GM23338 (cell line): ENCODE data around the gene OTOA. TPM values are rescaled to one million over a fixed set of nuclear protein-coding genes. Genes with fewer than 3 reads are reported as not detected.

Experiments
- ATAC-seq: fragments of 200-7000 bp; cut with Tn5 transposase; 3 replicates; pipeline ENCODE4 v1.9.1; 2020
- DNase-seq: peaks from one replicate; pipeline ENCODE4 v3.0.0-alpha.2; 2015; ENCODE audit warnings: low spot score
- H2AFZ ChIP-seq: fragments of 200-600 bp; sonication (generic); 2 replicates; pipeline ENCODE4 v1.8.0; 2016; ENCODE audit warnings: antibody characterized with exemption, mild to moderate bottlenecking, moderate library complexity
- H3F3A ChIP-seq: fragments of 200-600 bp; sonication (generic); replicated peaks from 2 replicates; pipeline ENCODE4 v1.8.0; 2017; ENCODE audit warnings: antibody characterized with exemption, mixed run types, low read depth
- H3K27ac ChIP-seq: fragments of 200-600 bp; sonication (generic); 2 replicates; pipeline ENCODE4 v1.6.1; 2016; ENCODE audit warnings: low read depth
- H3K27me3 ChIP-seq: fragments of 200-600 bp; sonication (generic); 2 replicates; pipeline ENCODE4 v1.8.0; 2016; ENCODE audit warnings: mild to moderate bottlenecking, mixed run types, moderate library complexity; ENCODE audit not compliant: insufficient read depth
- H3K36me3 ChIP-seq: fragments of 200-600 bp; sonication (generic); 2 replicates; pipeline ENCODE4 v1.8.0; 2016; ENCODE audit warnings: mild to moderate bottlenecking; ENCODE audit not compliant: insufficient read depth
- H3K4me1 ChIP-seq: fragments of 200-600 bp; sonication (generic); 2 replicates; pipeline ENCODE4 v1.8.0; 2016; ENCODE audit warnings: mild to moderate bottlenecking, moderate library complexity; ENCODE audit not compliant: insufficient read depth
- H3K4me2 ChIP-seq: fragments of 200-600 bp; sonication (generic); 2 replicates; pipeline ENCODE4 v1.7.1; 2017; ENCODE audit warnings: mixed run types
- H3K4me3 ChIP-seq: fragments of 200-600 bp; sonication (generic); 2 replicates; pipeline ENCODE4 v1.6.1; 2016; ENCODE audit warnings: mixed run types
- H3K79me2 ChIP-seq: fragments of 200-600 bp; sonication (generic); replicated peaks from 2 replicates; pipeline ENCODE4 v1.8.0; 2017; ENCODE audit warnings: mild to moderate bottlenecking; ENCODE audit not compliant: insufficient read depth
- H3K9me2 ChIP-seq: fragments of 200-600 bp; sonication (generic); 2 replicates; pipeline ENCODE4 v1.8.0; 2017; ENCODE audit not compliant: insufficient read depth
- H4K20me1 ChIP-seq: fragments of 200-600 bp; sonication (generic); replicated peaks from 2 replicates; pipeline ENCODE4 v1.8.0; 2017; ENCODE audit warnings: mild to moderate bottlenecking; ENCODE audit not compliant: insufficient read depth
- H3K27ac Mint-ChIP-seq: 2 replicates; pipeline ENCODE4 v1.8.0; 2020; ENCODE audit warnings: inconsistent platforms, mild to moderate bottlenecking, moderate library complexity, mixed read lengths
- H3K27me3 Mint-ChIP-seq: 3 replicates; pipeline ENCODE4 v1.8.0; 2022; ENCODE audit warnings: low read depth, mild to moderate bottlenecking, moderate library complexity, mixed read lengths, inconsistent platforms; ENCODE audit not compliant: insufficient read depth, poor library complexity
- H3K36me3 Mint-ChIP-seq: 3 replicates; pipeline ENCODE4 v1.8.0; 2021; ENCODE audit warnings: low read depth, mild to moderate bottlenecking, inconsistent platforms, moderate library complexity, mixed read lengths
- H3K4me1 Mint-ChIP-seq: 3 replicates; pipeline ENCODE4 v1.8.0; 2020; ENCODE audit warnings: mild to moderate bottlenecking, inconsistent platforms, mixed read lengths
- H3K4me3 Mint-ChIP-seq: 3 replicates; pipeline ENCODE4 v1.8.0; 2021; ENCODE audit warnings: moderate library complexity, mild to moderate bottlenecking, inconsistent platforms, mixed read lengths
- H3K9me3 Mint-ChIP-seq: 3 replicates; pipeline ENCODE4 v1.8.0; 2020; ENCODE audit warnings: moderate library complexity, mild to moderate bottlenecking, inconsistent platforms, mixed read lengths
- CREB1 ChIP-seq: fragments of 250-450 bp; sonication (Bioruptor Pico); IDR thresholded peaks from 2 replicates; pipeline ENCODE4 v1.5.0; 2020; ENCODE audit warnings: low read depth, mild to moderate bottlenecking, moderate library complexity
- EZH2 ChIP-seq: fragments of 200-600 bp; sonication (generic); IDR thresholded peaks from one replicate; pipeline ENCODE4 v1.8.0; 2017; ENCODE audit warnings: antibody characterized with exemption, mild to moderate bottlenecking, low read depth; ENCODE audit not compliant: unreplicated experiment
- EZH2phosphoT487 ChIP-seq: fragments of 200-600 bp; sonication (generic); IDR thresholded peaks from one replicate; pipeline ENCODE4 v1.8.1; 2018; ENCODE audit warnings: antibody characterized with exemption; ENCODE audit not compliant: unreplicated experiment
- JUNB ChIP-seq: IDR thresholded peaks from one replicate; pipeline ENCODE4 v1.6.1; 2016; ENCODE audit warnings: antibody characterized with exemption; ENCODE audit not compliant: unreplicated experiment
- NANOG ChIP-seq: IDR thresholded peaks from 2 replicates; pipeline ENCODE4 v1.6.1; 2016; ENCODE audit warnings: antibody characterized with exemption, borderline replicate concordance
- POLR2AphosphoS5 ChIP-seq: IDR thresholded peaks from 2 replicates; pipeline ENCODE4 v1.6.1; 2016; ENCODE audit warnings: antibody characterized with exemption, low read depth
- STAT1 ChIP-seq: IDR thresholded peaks from one replicate; pipeline ENCODE4 v1.6.1; 2016; ENCODE audit warnings: antibody characterized with exemption; ENCODE audit not compliant: unreplicated experiment
- ZNF114 ChIP-seq: fragments of 250-450 bp; sonication (Bioruptor Pico); IDR thresholded peaks from 2 replicates; pipeline ENCODE4 v1.5.0; 2020; ENCODE audit warnings: mild to moderate bottlenecking, moderate library complexity
- ZNF331 ChIP-seq: fragments of 250-450 bp; sonication (Bioruptor Pico); IDR thresholded peaks from 2 replicates; pipeline ENCODE4 v1.5.0; 2020; ENCODE audit warnings: low read depth, mild to moderate bottlenecking, moderate library complexity
- polyA plus RNA-seq: library from polyadenylated mRNA; unstranded; fragments of >200 nt; fragmentation: Nextera tagmentation; extraction: Ambion mirVana; gene quantifications from 2 replicates; pipeline ENCODE4 v1.2.1, GENCODE V29; 2016
- total RNA-seq: library from RNA; depleted of rRNA; stranded (reverse); fragments of >200 nt; shearing (Covaris generic); gene quantifications from 2 replicates; pipeline ENCODE4 v1.2.3, GENCODE V29; 2014
- TF ChIP-seq, protein P1 (sequence below), 2 experiments: fragments of 200-600 bp in 1 of 2; sonication (generic) in 1 of 2; conservative IDR thresholded peaks; 2 replicates each; pipeline versions ENCODE4 v1.5.1 to v1.6.1; 2016 to 2017; ENCODE audit warnings: antibody characterized with exemption in 2 of 2, low read depth in 2 of 2, mild to moderate bottlenecking in 2 of 2, moderate library complexity in 1 of 2
- TF ChIP-seq, protein P2 (sequence below): IDR thresholded peaks from one replicate; pipeline ENCODE4 v1.6.1; 2018; ENCODE audit warnings: antibody characterized with exemption; ENCODE audit not compliant: unreplicated experiment
- TF ChIP-seq, protein P3 (sequence below): fragments of 250-450 bp; sonication (Bioruptor Pico); IDR thresholded peaks from 2 replicates; pipeline ENCODE4 v1.5.0; 2020; ENCODE audit warnings: mild to moderate bottlenecking, moderate library complexity
- TF ChIP-seq, protein P4 (sequence below): IDR thresholded peaks from 2 replicates; pipeline ENCODE4 v1.6.1; 2016; ENCODE audit warnings: antibody characterized with exemption

Gene OTOA
- total and polyA plus RNA-seq, 2 experiments from 2014 or later: 0.16 to 0.17 TPM

DNA sequence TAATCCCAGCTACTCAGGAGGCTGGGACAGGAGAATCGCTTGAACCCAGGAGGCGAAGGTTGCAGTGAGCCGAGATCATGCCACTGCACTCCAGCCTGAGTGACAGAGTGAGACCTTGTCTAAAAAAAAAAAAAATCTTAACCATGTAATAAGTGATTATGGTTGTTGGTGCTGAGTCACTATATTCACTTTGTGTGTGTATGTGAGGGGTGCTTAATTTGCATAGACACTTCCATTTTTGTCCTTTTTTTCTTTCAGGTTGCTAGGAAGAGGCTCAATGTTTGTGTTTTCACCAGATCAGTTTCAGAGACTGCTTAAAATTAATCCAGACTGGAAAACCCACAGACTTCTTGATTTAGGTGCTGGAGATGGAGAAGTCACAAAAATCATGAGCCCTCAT lies 46.2 kb upstream of the OTOA start (continued):
- TF ChIP-seq EZH2phosphoT487 (no peak), ZNF331 (CRISPR knock-in tag) (no peak), JUNB (no peak), NANOG (no peak)
- TF ChIP-seq, protein P1, sequence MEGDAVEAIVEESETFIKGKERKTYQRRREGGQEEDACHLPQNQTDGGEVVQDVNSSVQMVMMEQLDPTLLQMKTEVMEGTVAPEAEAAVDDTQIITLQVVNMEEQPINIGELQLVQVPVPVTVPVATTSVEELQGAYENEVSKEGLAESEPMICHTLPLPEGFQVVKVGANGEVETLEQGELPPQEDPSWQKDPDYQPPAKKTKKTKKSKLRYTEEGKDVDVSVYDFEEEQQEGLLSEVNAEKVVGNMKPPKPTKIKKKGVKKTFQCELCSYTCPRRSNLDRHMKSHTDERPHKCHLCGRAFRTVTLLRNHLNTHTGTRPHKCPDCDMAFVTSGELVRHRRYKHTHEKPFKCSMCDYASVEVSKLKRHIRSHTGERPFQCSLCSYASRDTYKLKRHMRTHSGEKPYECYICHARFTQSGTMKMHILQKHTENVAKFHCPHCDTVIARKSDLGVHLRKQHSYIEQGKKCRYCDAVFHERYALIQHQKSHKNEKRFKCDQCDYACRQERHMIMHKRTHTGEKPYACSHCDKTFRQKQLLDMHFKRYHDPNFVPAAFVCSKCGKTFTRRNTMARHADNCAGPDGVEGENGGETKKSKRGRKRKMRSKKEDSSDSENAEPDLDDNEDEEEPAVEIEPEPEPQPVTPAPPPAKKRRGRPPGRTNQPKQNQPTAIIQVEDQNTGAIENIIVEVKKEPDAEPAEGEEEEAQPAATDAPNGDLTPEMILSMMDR (conservative IDR thresholded peaks at IDR 0.05; ENCODE audit: low read depth in 2 of 2): no peak

DNA sequence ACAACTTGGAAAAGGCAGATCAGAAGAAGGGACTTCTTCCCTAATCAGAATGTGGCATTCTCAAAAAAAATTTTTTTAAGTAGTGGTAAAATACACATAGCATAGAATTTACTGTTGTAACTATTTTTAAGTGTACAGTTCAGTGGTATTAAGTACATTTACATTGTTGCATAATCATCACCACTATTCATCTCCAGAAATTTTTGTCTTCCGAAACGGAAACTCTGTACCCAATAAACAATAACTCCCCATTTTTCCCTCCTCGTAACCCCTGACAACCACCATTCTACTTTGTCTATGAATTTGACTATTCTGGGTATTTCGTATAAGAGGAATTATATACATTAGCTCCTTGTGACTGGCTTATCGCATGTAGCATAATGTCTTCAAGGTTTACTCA lies 45.5 kb upstream of the OTOA start:
- H3K4me2 ChIP-seq: no peak overlapping the region
- no peak overlapping the region; the same call in 1 of the 2 replicates for H3K27ac Mint-ChIP-seq
- no peaks in the 10 kb centered on the region for H3K9me2 ChIP-seq
- H3K27me3 Mint-ChIP-seq: peaks cover 2% of the 10 kb centered on the region
- H3K79me2 ChIP-seq: peaks cover 50% of the 10 kb centered on the region
- H3K36me3 ChIP-seq: 0 out of 2 replicates have a peak, but pooled peaks cover 5% of the 10 kb centered on the region
- H4K20me1 ChIP-seq: peaks cover 12% of the 10 kb centered on the region
- no peaks in the 10 kb centered on the region for H3K27me3 ChIP-seq
- DNase-seq: no peak
- H3K4me3 Mint-ChIP-seq: no peak overlapping the region
- ATAC-seq: no peak
- H3K4me1 ChIP-seq: no peaks in the 10 kb centered on the region
- H3K4me3 ChIP-seq: no peak overlapping the region
- no peaks in the 10 kb centered on the region for H3F3A ChIP-seq
- peaks cover 12% of the 10 kb centered on the region for H3K36me3 Mint-ChIP-seq
- H3K27ac ChIP-seq: no peak overlapping the region
- H2AFZ ChIP-seq: no peak overlapping the region
- no peaks in the 10 kb centered on the region for H3K9me3 Mint-ChIP-seq
- H3K4me1 Mint-ChIP-seq: peaks cover 3% of the 10 kb centered on the region; the same call in 1 of the 3 replicates
- no peak for TF ChIP-seq ZNF331 (CRISPR knock-in tag)
- TF ChIP-seq, protein P2, sequence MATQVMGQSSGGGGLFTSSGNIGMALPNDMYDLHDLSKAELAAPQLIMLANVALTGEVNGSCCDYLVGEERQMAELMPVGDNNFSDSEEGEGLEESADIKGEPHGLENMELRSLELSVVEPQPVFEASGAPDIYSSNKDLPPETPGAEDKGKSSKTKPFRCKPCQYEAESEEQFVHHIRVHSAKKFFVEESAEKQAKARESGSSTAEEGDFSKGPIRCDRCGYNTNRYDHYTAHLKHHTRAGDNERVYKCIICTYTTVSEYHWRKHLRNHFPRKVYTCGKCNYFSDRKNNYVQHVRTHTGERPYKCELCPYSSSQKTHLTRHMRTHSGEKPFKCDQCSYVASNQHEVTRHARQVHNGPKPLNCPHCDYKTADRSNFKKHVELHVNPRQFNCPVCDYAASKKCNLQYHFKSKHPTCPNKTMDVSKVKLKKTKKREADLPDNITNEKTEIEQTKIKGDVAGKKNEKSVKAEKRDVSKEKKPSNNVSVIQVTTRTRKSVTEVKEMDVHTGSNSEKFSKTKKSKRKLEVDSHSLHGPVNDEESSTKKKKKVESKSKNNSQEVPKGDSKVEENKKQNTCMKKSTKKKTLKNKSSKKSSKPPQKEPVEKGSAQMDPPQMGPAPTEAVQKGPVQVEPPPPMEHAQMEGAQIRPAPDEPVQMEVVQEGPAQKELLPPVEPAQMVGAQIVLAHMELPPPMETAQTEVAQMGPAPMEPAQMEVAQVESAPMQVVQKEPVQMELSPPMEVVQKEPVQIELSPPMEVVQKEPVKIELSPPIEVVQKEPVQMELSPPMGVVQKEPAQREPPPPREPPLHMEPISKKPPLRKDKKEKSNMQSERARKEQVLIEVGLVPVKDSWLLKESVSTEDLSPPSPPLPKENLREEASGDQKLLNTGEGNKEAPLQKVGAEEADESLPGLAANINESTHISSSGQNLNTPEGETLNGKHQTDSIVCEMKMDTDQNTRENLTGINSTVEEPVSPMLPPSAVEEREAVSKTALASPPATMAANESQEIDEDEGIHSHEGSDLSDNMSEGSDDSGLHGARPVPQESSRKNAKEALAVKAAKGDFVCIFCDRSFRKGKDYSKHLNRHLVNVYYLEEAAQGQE: no peak
- no peak for TF ChIP-seq ZNF114
- TF ChIP-seq POLR2AphosphoS5: no peak
- TF ChIP-seq, protein P3, sequence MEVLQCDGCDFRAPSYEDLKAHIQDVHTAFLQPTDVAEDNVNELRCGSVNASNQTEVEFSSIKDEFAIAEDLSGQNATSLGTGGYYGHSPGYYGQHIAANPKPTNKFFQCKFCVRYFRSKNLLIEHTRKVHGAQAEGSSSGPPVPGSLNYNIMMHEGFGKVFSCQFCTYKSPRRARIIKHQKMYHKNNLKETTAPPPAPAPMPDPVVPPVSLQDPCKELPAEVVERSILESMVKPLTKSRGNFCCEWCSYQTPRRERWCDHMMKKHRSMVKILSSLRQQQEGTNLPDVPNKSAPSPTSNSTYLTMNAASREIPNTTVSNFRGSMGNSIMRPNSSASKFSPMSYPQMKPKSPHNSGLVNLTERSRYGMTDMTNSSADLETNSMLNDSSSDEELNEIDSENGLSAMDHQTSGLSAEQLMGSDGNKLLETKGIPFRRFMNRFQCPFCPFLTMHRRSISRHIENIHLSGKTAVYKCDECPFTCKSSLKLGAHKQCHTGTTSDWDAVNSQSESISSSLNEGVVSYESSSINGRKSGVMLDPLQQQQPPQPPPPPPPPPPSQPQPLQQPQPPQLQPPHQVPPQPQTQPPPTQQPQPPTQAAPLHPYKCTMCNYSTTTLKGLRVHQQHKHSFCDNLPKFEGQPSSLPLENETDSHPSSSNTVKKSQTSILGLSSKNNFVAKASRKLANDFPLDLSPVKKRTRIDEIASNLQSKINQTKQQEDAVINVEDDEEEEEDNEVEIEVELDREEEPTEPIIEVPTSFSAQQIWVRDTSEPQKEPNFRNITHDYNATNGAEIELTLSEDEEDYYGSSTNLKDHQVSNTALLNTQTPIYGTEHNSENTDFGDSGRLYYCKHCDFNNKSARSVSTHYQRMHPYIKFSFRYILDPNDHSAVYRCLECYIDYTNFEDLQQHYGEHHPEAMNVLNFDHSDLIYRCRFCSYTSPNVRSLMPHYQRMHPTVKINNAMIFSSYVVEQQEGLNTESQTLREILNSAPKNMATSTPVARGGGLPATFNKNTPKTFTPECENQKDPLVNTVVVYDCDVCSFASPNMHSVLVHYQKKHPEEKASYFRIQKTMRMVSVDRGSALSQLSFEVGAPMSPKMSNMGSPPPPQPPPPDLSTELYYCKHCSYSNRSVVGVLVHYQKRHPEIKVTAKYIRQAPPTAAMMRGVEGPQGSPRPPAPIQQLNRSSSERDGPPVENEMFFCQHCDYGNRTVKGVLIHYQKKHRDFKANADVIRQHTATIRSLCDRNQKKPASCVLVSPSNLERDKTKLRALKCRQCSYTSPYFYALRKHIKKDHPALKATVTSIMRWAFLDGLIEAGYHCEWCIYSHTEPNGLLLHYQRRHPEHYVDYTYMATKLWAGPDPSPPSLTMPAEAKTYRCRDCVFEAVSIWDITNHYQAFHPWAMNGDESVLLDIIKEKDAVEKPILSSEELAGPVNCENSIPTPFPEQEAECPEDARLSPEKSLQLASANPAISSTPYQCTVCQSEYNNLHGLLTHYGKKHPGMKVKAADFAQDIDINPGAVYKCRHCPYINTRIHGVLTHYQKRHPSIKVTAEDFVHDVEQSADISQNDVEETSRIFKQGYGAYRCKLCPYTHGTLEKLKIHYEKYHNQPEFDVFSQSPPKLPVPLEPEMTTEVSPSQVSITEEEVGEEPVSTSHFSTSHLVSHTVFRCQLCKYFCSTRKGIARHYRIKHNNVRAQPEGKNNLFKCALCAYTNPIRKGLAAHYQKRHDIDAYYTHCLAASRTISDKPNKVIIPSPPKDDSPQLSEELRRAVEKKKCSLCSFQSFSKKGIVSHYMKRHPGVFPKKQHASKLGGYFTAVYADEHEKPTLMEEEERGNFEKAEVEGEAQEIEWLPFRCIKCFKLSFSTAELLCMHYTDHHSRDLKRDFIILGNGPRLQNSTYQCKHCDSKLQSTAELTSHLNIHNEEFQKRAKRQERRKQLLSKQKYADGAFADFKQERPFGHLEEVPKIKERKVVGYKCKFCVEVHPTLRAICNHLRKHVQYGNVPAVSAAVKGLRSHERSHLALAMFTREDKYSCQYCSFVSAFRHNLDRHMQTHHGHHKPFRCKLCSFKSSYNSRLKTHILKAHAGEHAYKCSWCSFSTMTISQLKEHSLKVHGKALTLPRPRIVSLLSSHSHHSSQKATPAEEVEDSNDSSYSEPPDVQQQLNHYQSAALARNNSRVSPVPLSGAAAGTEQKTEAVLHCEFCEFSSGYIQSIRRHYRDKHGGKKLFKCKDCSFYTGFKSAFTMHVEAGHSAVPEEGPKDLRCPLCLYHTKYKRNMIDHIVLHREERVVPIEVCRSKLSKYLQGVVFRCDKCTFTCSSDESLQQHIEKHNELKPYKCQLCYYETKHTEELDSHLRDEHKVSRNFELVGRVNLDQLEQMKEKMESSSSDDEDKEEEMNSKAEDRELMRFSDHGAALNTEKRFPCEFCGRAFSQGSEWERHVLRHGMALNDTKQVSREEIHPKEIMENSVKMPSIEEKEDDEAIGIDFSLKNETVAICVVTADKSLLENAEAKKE (CRISPR knock-in tag): no peak
- TF ChIP-seq STAT1: no peak
- no peak for TF ChIP-seq CREB1 (CRISPR knock-in tag)
- TF ChIP-seq, protein P4, sequence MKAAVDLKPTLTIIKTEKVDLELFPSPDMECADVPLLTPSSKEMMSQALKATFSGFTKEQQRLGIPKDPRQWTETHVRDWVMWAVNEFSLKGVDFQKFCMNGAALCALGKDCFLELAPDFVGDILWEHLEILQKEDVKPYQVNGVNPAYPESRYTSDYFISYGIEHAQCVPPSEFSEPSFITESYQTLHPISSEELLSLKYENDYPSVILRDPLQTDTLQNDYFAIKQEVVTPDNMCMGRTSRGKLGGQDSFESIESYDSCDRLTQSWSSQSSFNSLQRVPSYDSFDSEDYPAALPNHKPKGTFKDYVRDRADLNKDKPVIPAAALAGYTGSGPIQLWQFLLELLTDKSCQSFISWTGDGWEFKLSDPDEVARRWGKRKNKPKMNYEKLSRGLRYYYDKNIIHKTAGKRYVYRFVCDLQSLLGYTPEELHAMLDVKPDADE: no peak
- TF ChIP-seq EZH2: no peak
- no peak for TF ChIP-seq JUNB
- TF ChIP-seq EZH2phosphoT487: no peak
